Activated naive CD8-positive, alpha-beta T cell (primary cell): ENCODE results near the gene TAF1C.
"Not testable (repeated sequence)": the region's sequence is repeated elsewhere in the genome, so short reads cannot be mapped to it uniquely, and the experiment has no call there.

Experiments used
- H3K27ac Mint-ChIP-seq: one replicate; pipeline ENCODE4 v1.8.0; 2021; ENCODE audit warnings: mixed read lengths
- H3K27me3 Mint-ChIP-seq: one replicate; pipeline ENCODE4 v1.8.0; 2021; ENCODE audit warnings: mixed read lengths
- H3K36me3 Mint-ChIP-seq: one replicate; pipeline ENCODE4 v1.8.0; 2021; ENCODE audit warnings: mixed read lengths
- H3K4me1 Mint-ChIP-seq: one replicate; pipeline ENCODE4 v1.8.0; 2021; ENCODE audit warnings: low read depth, mixed read lengths
- H3K4me3 Mint-ChIP-seq: one replicate; pipeline ENCODE4 v1.8.0; 2021; ENCODE audit warnings: mild to moderate bottlenecking, mixed read lengths
- H3K9me3 Mint-ChIP-seq: one replicate; pipeline ENCODE4 v1.8.0; 2021; ENCODE audit warnings: low read depth, mixed read lengths

Gene TAF1C

GRCh38 chr16:84218176-84218823 is 31.4 kb upstream of the TAF1C start:
- H3K27me3 Mint-ChIP-seq: peaks cover 1% of the 10 kb centered on the region
- no peak overlapping the region for H3K27ac Mint-ChIP-seq
- H3K4me3 Mint-ChIP-seq: no peak overlapping the region
- H3K9me3 Mint-ChIP-seq: no peaks in the 10 kb centered on the region
- H3K4me1 Mint-ChIP-seq: no peaks in the 10 kb centered on the region
- no peaks in the 10 kb centered on the region for H3K36me3 Mint-ChIP-seq

DNA sequence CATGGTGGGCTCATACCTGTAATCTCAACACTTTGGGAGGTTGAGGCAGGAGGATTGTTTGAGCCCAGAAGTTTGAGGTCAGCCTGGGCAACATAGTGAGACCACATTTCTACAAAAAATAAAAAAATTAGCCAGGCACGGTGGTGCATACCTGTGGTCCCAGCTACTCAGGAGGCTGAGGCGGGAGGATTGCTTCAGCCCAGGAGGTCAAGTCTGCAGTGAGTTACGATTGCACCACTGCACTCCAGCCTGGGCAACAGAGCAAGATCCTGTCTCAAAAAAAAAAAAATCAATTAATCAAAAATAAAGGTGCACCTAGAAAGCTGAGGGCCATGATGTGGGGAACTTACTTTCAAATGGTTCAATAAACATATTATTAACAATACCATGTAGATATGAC is 29.3 kb upstream of the TAF1C start:
- not testable (repeated sequence) for H3K27ac Mint-ChIP-seq, H3K4me1 Mint-ChIP-seq, H3K27me3 Mint-ChIP-seq, H3K36me3 Mint-ChIP-seq, H3K4me3 Mint-ChIP-seq, H3K9me3 Mint-ChIP-seq

DNA sequence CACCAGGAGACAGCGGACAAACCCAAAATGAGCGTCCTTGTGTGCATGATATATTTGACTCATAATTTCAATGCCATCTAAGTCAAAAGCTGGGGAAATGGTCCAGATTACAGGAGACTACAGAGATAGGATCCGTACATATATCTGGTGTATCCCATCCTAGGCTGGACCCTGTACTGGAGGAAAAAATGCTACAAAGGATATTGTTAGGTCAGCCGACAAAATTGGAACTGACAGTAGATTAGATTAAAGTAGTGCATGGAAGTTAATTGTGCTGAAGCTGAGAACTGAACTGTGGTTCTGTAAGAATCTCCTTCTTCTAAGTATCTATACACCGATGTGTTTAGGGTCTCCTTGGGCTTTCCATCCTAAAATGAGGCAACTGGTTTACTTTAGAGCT is 28.7 kb upstream of the TAF1C start:
- no peak overlapping the region for H3K4me3 Mint-ChIP-seq
- H3K27me3 Mint-ChIP-seq: peaks cover 1% of the 10 kb centered on the region
- no peaks in the 10 kb centered on the region for H3K36me3 Mint-ChIP-seq
- no peak overlapping the region for H3K27ac Mint-ChIP-seq
- H3K9me3 Mint-ChIP-seq: no peaks in the 10 kb centered on the region
- no peaks in the 10 kb centered on the region for H3K4me1 Mint-ChIP-seq

GRCh38 chr16:84214451-84215066 is 27.7 kb upstream of the TAF1C start:
- Mint-ChIP-seq H3K4me3 (no peak overlapping the region), H3K9me3 (no peaks in the 10 kb centered on the region), H3K4me1 (no peaks in the 10 kb centered on the region), H3K36me3 (no peaks in the 10 kb centered on the region), H3K27ac (no peak overlapping the region), H3K27me3 (peaks cover 1% of the 10 kb centered on the region)

DNA sequence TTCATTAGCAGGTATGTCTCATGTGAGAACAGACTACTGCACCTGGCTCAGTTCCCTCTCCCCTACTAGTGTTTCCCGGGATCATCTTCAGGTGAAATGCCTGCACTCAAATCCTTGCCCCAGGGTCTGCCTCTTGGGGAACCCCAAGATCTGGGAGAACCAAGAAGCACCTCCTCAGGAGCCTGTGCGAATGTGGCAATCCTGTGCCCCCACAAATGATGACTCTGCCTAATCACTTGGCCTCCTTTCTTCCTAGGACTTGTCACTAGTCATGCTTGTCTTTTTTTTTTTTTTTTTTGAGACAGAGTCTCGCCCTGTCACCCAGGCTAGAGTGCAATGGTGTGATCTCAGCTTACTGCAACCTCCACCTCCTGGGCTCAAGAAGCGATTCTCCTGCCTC is 25.8 kb upstream of the TAF1C start:
- no peaks in the 10 kb centered on the region for H3K36me3 Mint-ChIP-seq
- H3K27ac Mint-ChIP-seq: no peak overlapping the region
- H3K4me1 Mint-ChIP-seq: no peaks in the 10 kb centered on the region
- no peaks in the 10 kb centered on the region for H3K9me3 Mint-ChIP-seq
- no peak overlapping the region for H3K4me3 Mint-ChIP-seq
- no peaks in the 10 kb centered on the region for H3K27me3 Mint-ChIP-seq

DNA sequence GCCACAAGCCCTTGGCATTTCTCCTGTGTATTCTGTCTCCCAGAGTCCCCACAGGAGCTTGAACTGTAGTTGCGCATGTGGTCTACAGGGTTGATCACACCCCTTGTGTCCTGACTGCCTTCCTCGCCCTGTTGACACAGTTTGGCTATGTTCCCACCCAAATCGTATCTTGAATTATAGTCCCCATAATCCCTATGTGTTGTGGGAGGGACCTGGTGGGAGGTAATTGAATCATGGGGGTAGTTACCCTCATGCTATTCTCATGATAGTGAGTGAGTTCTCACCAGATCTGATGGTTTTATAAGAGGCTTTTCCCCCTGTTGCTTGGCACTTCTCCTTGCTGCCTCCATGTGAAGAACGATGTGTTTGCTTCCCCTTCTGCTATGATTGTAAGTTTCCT is 25.3 kb upstream of the TAF1C start:
- Mint-ChIP-seq H3K36me3 (no peaks in the 10 kb centered on the region), H3K27me3 (no peaks in the 10 kb centered on the region), H3K4me3 (no peak overlapping the region), H3K9me3 (no peaks in the 10 kb centered on the region), H3K4me1 (no peaks in the 10 kb centered on the region), H3K27ac (no peak overlapping the region)

- no peaks in the 10 kb centered on the region for H3K27me3 Mint-ChIP-seq
- H3K4me1 Mint-ChIP-seq: no peaks in the 10 kb centered on the region
- H3K9me3 Mint-ChIP-seq: no peaks in the 10 kb centered on the region
- no peak overlapping the region for H3K4me3 Mint-ChIP-seq
- H3K27ac Mint-ChIP-seq: no peak overlapping the region
- H3K36me3 Mint-ChIP-seq: no peaks in the 10 kb centered on the region
These were observed 23.1 kb upstream of the TAF1C start for GRCh38 chr16:84209989-84210388.

GRCh38 chr16:84207879-84208278 is 21.0 kb upstream of the TAF1C start:
- no peaks in the 10 kb centered on the region for H3K9me3 Mint-ChIP-seq
- no peaks in the 10 kb centered on the region for H3K27me3 Mint-ChIP-seq
- H3K4me3 Mint-ChIP-seq: no peak overlapping the region
- H3K36me3 Mint-ChIP-seq: no peaks in the 10 kb centered on the region
- no peaks in the 10 kb centered on the region for H3K4me1 Mint-ChIP-seq
- H3K27ac Mint-ChIP-seq: no peak overlapping the region

DNA sequence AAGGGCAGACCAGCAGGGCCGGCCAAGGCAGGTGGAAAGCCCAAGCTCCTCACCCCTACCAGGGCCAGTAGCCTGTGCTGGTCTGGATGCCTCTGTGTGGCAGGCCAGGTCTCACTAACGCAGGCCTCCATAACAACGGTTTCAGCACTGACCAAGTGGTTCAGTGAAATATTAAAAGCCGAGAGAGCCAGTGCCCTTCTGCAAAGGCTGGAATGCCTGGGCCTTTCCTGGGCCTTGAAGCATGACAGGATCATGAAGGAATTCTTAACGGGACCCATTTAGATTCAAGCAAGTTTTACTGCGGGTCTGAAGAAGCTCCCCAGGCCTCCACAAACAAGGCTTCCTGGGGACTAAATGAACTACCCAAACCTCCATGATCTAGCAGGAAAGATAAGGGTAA is 20.4 kb upstream of the TAF1C start:
- no peaks in the 10 kb centered on the region for H3K36me3 Mint-ChIP-seq
- H3K4me3 Mint-ChIP-seq: no peak overlapping the region
- no peaks in the 10 kb centered on the region for H3K9me3 Mint-ChIP-seq
- no peaks in the 10 kb centered on the region for H3K27me3 Mint-ChIP-seq
- H3K27ac Mint-ChIP-seq: no peak overlapping the region
- no peaks in the 10 kb centered on the region for H3K4me1 Mint-ChIP-seq

- no peaks in the 10 kb centered on the region for H3K4me1 Mint-ChIP-seq
- H3K9me3 Mint-ChIP-seq: no peaks in the 10 kb centered on the region
- no peak overlapping the region for H3K27ac Mint-ChIP-seq
- no peaks in the 10 kb centered on the region for H3K36me3 Mint-ChIP-seq
- no peak overlapping the region for H3K4me3 Mint-ChIP-seq
- no peaks in the 10 kb centered on the region for H3K27me3 Mint-ChIP-seq
These were observed 19.3 kb upstream of the TAF1C start for GRCh38 chr16:84205976-84206691.

DNA sequence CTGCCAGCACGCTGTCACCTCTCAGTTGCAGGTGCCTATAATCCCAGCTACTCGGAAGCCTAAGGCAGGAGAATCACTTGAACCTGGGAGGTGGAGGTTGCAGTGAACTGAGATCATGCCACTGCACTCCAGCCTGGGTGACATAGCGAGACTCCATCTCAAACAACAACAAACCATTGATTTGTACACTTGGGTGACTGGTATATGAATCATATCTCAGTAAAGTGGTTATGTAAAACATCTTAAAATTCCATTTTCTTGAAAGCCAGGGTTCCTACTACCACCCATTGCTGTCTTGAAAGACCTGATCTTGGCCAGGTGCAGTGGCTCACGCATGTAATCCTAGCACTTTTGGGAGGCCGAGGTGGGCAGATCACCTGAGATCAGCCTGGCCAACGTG is 18.3 kb upstream of the TAF1C start:
- not testable (repeated sequence) for H3K4me1 Mint-ChIP-seq, H3K4me3 Mint-ChIP-seq, H3K9me3 Mint-ChIP-seq, H3K36me3 Mint-ChIP-seq, H3K27ac Mint-ChIP-seq, H3K27me3 Mint-ChIP-seq

- H3K36me3 Mint-ChIP-seq, H3K9me3 Mint-ChIP-seq, H3K27ac Mint-ChIP-seq, H3K4me3 Mint-ChIP-seq, H3K27me3 Mint-ChIP-seq, H3K4me1 Mint-ChIP-seq: not testable (repeated sequence)
These were observed 17.7 kb upstream of the TAF1C start for GRCh38 chr16:84204551-84204950.

- H3K27ac Mint-ChIP-seq: no peak overlapping the region
- no peaks in the 10 kb centered on the region for H3K27me3 Mint-ChIP-seq
- H3K4me1 Mint-ChIP-seq: no peaks in the 10 kb centered on the region
- no peak overlapping the region for H3K4me3 Mint-ChIP-seq
- H3K36me3 Mint-ChIP-seq: no peaks in the 10 kb centered on the region
- H3K9me3 Mint-ChIP-seq: no peaks in the 10 kb centered on the region
These were observed 13.0 kb upstream of the TAF1C start for GRCh38 chr16:84199861-84200260.

GRCh38 chr16:84199097-84199496 is 12.2 kb upstream of the TAF1C start:
- no peaks in the 10 kb centered on the region for H3K36me3 Mint-ChIP-seq
- no peaks in the 10 kb centered on the region for H3K27me3 Mint-ChIP-seq
- H3K9me3 Mint-ChIP-seq: no peaks in the 10 kb centered on the region
- H3K4me3 Mint-ChIP-seq: no peak overlapping the region
- H3K27ac Mint-ChIP-seq: no peak overlapping the region
- peaks cover 1% of the 10 kb centered on the region for H3K4me1 Mint-ChIP-seq

DNA sequence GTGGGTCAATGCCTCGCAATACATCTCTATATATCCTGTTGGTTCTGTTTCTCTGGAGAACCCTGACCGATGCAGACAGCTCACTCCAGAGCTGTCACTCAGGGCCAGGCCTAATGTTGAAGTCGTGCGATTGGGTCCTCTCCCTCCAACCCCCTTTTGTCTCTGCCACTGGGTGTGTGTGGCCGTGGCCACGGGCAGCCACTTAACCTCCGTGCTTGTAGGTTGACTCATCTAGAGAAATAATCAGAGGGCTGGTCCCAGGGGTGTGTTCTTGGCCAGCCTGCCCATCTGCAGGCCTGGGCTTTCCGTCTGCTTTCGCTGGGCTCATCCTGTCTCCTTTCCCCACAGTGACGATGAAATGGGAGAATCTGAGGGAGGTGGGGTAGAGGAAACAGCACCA is 11.5 kb upstream of the TAF1C start:
- Mint-ChIP-seq H3K9me3 (no peaks in the 10 kb centered on the region), H3K36me3 (no peaks in the 10 kb centered on the region), H3K27ac (no peak overlapping the region), H3K27me3 (no peaks in the 10 kb centered on the region), H3K4me1 (peaks cover 8% of the 10 kb centered on the region), H3K4me3 (no peak overlapping the region)
